Activated gamma-delta T cell treated with Interleukin-2 at 50 U/mL for 16 hours (primary cell): ENCODE results near the gene ZBTB48.

ENCODE experiments used
- DNase-seq: peaks from one replicate; pipeline ENCODE4 v3.0.0-alpha.2; 2020

The ZBTB48 gene

GRCh38 chr1:6574025-6574620 lies 5.7 kb upstream of the ZBTB48 start:
- DNase-seq = no peak

- DNase-seq = no peak
Measured at GRCh38 chr1:6574818-6575217, 5.0 kb upstream of the ZBTB48 start.

GRCh38 chr1:6577831-6578525 lies 1.8 kb upstream of the ZBTB48 start:
- DNase-seq = no peak

GRCh38 chr1:6578624-6579373 lies 995 bp upstream of the ZBTB48 start:
- DNase-seq = no peak

GRCh38 chr1:6580119-6580592 lies 362 bp downstream of the ZBTB48 start:
- no peak for DNase-seq

GRCh38 chr1:6580593-6581409 lies 1.0 kb downstream of the ZBTB48 start:
- DNase-seq = no peak

- DNase-seq = no peak
Measured at GRCh38 chr1:6581561-6582305, 1.9 kb downstream of the ZBTB48 start.

GRCh38 chr1:6582370-6582769 lies 2.6 kb downstream of the ZBTB48 start:
- DNase-seq = no peak

GRCh38 chr1:6584126-6585080 lies 4.6 kb downstream of the ZBTB48 start:
- DNase-seq = no peak

- DNase-seq = no peak
Measured at GRCh38 chr1:6585081-6585722, 5.4 kb downstream of the ZBTB48 start.

GRCh38 chr1:6585841-6586240 lies 6.0 kb downstream of the ZBTB48 start:
- no peak for DNase-seq

- DNase-seq = no peak
Measured at GRCh38 chr1:6586404-6586816, 6.6 kb downstream of the ZBTB48 start.

GRCh38 chr1:6587261-6588005 lies 7.6 kb downstream of the ZBTB48 start:
- no peak for DNase-seq

GRCh38 chr1:6588128-6588892 lies 8.5 kb downstream of the ZBTB48 start:
- DNase-seq = no peak

- no peak for DNase-seq
Measured at GRCh38 chr1:6588893-6589520, 9.2 kb downstream of the ZBTB48 start.

GRCh38 chr1:6590046-6590445 lies 10.3 kb downstream of the ZBTB48 start:
- DNase-seq = no peak

GRCh38 chr1:6591222-6591621 lies 11.4 kb downstream of the ZBTB48 start:
- DNase-seq = no peak

- no peak for DNase-seq
Measured at GRCh38 chr1:6591644-6592043, 11.8 kb downstream of the ZBTB48 start.

- no peak for DNase-seq
Measured at GRCh38 chr1:6592441-6592840, 12.6 kb downstream of the ZBTB48 start.
